ENCODE data around the gene FBXO2.

- TF ChIP-seq POLR2A (IDR thresholded peaks at IDR 0.05; ENCODE audit: low read length) (no peak), GATA1 (IDR thresholded peaks at IDR 0.05; ENCODE audit: low read depth, low read length) (no peak)
These were observed 31.1 kb upstream of the FBXO2 start for GRCh38 chr1:11685210-11685752.

Data from erythroblast (primary cell).